OCI-LY7 (cell line): Measurements from ENCODE around the gene FAM151A.

Experiments
- EZH2phosphoT487 ChIP-seq: fragments of 200-600 bp; sonication (generic); IDR thresholded peaks from 2 replicates; pipeline ENCODE4 v1.6.1; 2018; ENCODE audit warnings: low read depth, borderline replicate concordance, mild to moderate bottlenecking, mixed run types, antibody characterized with exemption, low read length, moderate library complexity, mixed read lengths
- TF ChIP-seq, protein P1 (sequence below): fragments of 200-600 bp; sonication (generic); conservative IDR thresholded peaks from 2 replicates; pipeline ENCODE4 v1.5.1; 2014; ENCODE audit warnings: mild to moderate bottlenecking, antibody characterized with exemption, low read length, moderate library complexity, mixed read lengths

DNA sequence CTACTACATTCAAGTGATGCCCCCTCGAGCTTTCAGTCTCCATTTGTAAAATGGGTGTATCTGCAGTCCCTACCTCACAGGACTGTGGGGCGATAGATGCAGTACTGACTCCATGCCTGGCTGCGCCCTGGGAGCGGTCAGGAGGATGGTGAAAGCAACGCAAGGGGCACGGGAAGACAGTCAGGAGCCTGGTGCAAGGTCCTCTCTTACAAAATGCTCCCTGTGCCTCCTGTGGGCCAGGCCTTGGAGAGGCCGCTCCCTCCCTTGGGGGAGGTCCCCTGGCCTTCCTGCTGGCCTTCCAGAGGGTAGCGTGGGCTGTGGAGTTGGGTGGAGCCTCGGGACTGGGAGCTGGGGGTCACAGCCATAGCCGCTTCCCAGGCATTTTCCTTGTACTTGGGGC lies 21.6 kb downstream of the FAM151A start:
- TF ChIP-seq, protein P1, sequence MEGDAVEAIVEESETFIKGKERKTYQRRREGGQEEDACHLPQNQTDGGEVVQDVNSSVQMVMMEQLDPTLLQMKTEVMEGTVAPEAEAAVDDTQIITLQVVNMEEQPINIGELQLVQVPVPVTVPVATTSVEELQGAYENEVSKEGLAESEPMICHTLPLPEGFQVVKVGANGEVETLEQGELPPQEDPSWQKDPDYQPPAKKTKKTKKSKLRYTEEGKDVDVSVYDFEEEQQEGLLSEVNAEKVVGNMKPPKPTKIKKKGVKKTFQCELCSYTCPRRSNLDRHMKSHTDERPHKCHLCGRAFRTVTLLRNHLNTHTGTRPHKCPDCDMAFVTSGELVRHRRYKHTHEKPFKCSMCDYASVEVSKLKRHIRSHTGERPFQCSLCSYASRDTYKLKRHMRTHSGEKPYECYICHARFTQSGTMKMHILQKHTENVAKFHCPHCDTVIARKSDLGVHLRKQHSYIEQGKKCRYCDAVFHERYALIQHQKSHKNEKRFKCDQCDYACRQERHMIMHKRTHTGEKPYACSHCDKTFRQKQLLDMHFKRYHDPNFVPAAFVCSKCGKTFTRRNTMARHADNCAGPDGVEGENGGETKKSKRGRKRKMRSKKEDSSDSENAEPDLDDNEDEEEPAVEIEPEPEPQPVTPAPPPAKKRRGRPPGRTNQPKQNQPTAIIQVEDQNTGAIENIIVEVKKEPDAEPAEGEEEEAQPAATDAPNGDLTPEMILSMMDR, result no peak
- TF ChIP-seq EZH2phosphoT487, result no peak
